AG10803 (cell line): Measurements from ENCODE around the gene HM13.
"Not testable (repeated sequence)": the region's sequence is repeated elsewhere in the genome, so short reads cannot be mapped to it uniquely, and the experiment has no call there.

ENCODE experiments used
- DNase-seq: peaks from one replicate; pipeline ENCODE4 v3.0.0; 2010; ENCODE audit warnings: low read depth
- H3K4me3 ChIP-seq: 2 replicates; pipeline ENCODE4 v1.5.1; 2011; ENCODE audit warnings: mild to moderate bottlenecking, low read length, control low read depth
- CTCF ChIP-seq: conservative IDR thresholded peaks from 2 replicates; pipeline ENCODE4 v1.5.1; 2011; ENCODE audit warnings: mild to moderate bottlenecking, low read length, control low read depth, inconsistent platforms

HM13 gene

GRCh38 chr20:31505903-31506302 is 8.3 kb upstream of the HM13 start:
- no peak overlapping the region for H3K4me3 ChIP-seq
- no peak for DNase-seq
- TF ChIP-seq CTCF = no peak

- DNase-seq = no peak
- TF ChIP-seq CTCF = no peak
- no peak overlapping the region for H3K4me3 ChIP-seq
These were observed 5.6 kb upstream of the HM13 start for GRCh38 chr20:31508517-31509244.

GRCh38 chr20:31515072-31515774 is 981 bp downstream of the HM13 start:
- peak overlapping the region; percentile 96 for H3K4me3 ChIP-seq
- no peak for DNase-seq
- no peak for TF ChIP-seq CTCF

- no peak for TF ChIP-seq CTCF
- DNase-seq = no peak
- peak overlapping the region; percentile 96 for H3K4me3 ChIP-seq
These were observed 1.5 kb downstream of the HM13 start for GRCh38 chr20:31515775-31516107.

- H3K4me3 ChIP-seq = peak overlapping the region; percentile 96
- DNase-seq = no peak
- no peak for TF ChIP-seq CTCF
These were observed 1.9 kb downstream of the HM13 start for GRCh38 chr20:31516166-31516565.

- peak overlapping the region; percentile 96 for H3K4me3 ChIP-seq
- TF ChIP-seq CTCF = no peak
- DNase-seq = no peak
These were observed 2.4 kb downstream of the HM13 start for GRCh38 chr20:31516651-31517050.

GRCh38 chr20:31517373-31517772 is 3.1 kb downstream of the HM13 start:
- DNase-seq = peak; percentile 64
- peak overlapping the region; percentile 96 for H3K4me3 ChIP-seq
- peak; percentile 55 for TF ChIP-seq CTCF

GRCh38 chr20:31521267-31521666 is 7.0 kb downstream of the HM13 start:
- not testable (repeated sequence) for DNase-seq, H3K4me3 ChIP-seq
